MCF 10A (cell line): ENCODE data around the gene GLIS1. TPM values are rescaled to one million over a fixed set of nuclear protein-coding genes. Genes with fewer than 3 reads are reported as not detected.

Experiments
- BruUV-seq: library from RNA; stranded (reverse); fragments of 400-500 nt; replicated peaks from 2 replicates; lab custom pipeline; 2021; lab: Mats Ljungman, UMichigan
- CTCF ChIA-PET: fragments of 300-600 bp; sonication (Branson Sonifier 250); formaldehyde crosslinking; extraction: SDS; loops from one replicate; lab custom pipeline; 2021; ENCODE audit warnings: antibody characterized with exemption, inconsistent platforms; lab: Yijun Ruan, JAX
- POLR2A ChIA-PET: fragments of 300-600, 350-650 bp; sonication (Branson Sonifier 250); formaldehyde crosslinking; extraction: SDS; loops from one replicate; lab custom pipeline; 2020; ENCODE audit warnings: antibody characterized with exemption, inconsistent platforms; lab: Yijun Ruan, JAX
- DNase-seq: peaks from one replicate; pipeline ENCODE4 v3.0.0-alpha.2; 2018; ENCODE audit not compliant: unreplicated experiment
- H3K27ac Mint-ChIP-seq: one replicate; pipeline ENCODE4 v1.8.0; 2022; ENCODE audit warnings: mild to moderate bottlenecking, low read depth, mixed read lengths; ENCODE audit not compliant: unreplicated experiment
- H3K27me3 Mint-ChIP-seq: one replicate; pipeline ENCODE4 v1.8.0; 2022; ENCODE audit warnings: mixed read lengths; ENCODE audit not compliant: insufficient read depth, unreplicated experiment
- H3K36me3 Mint-ChIP-seq: one replicate; pipeline ENCODE4 v1.8.0; 2022; ENCODE audit warnings: mild to moderate bottlenecking, moderate library complexity, mixed read lengths; ENCODE audit not compliant: insufficient read depth, unreplicated experiment
- H3K4me1 Mint-ChIP-seq: one replicate; pipeline ENCODE4 v1.8.0; 2022; ENCODE audit warnings: mixed read lengths; ENCODE audit not compliant: insufficient read depth, unreplicated experiment
- H3K4me3 Mint-ChIP-seq: one replicate; pipeline ENCODE4 v1.8.0; 2022; ENCODE audit warnings: mild to moderate bottlenecking, moderate library complexity, mixed read lengths; ENCODE audit not compliant: unreplicated experiment
- H3K9me3 Mint-ChIP-seq: one replicate; pipeline ENCODE4 v1.8.0; 2022; ENCODE audit warnings: mixed read lengths; ENCODE audit not compliant: unreplicated experiment
- intact Hi-C: fragments of 100-400 bp; cut with micrococcal nuclease; formaldehyde crosslinking; loops from 2 replicates; pipeline ENCODE4 v1.14.1; 2022
- total RNA-seq: library from RNA; stranded (reverse); gene quantifications from 2 replicates; pipeline ENCODE4 v1.2.3, GENCODE V29; 2022
- TF ChIP-seq, protein P1 (sequence below): fragments of 200-600 bp; IDR thresholded peaks from one replicate; pipeline ENCODE4 v1.8.0; 2022; ENCODE audit warnings: antibody characterized with exemption, mild to moderate bottlenecking; ENCODE audit not compliant: unreplicated experiment

The GLIS1 gene
- total RNA-seq, 1 experiment from 2014 or later, result 0.93 TPM

DNA sequence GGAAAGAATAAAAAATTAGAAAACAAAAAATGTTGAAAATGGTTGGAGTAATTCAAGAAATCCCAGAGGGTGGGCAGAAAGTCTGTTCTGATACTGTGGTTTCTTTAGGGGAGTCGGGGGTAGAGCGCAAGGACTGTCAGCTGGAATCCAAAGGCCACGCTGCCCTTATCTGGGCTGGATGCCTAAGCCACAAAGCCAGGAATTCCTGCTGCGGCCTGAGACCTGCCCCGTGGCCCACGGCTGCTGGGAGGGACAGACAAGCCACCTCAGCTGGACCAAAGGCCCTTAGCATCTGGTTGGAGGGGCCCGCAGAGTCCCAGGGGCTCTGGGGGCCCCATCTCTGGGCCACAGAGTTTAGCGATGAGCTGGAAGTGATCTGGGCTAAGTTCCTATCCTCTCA lies 219.5 kb downstream of the GLIS1 start:
- Mint-ChIP-seq H3K27me3 (peaks cover 12% of the 10 kb centered on the region), H3K4me1 (no peaks in the 10 kb centered on the region), H3K36me3 (no peaks in the 10 kb centered on the region), H3K9me3 (no peaks in the 10 kb centered on the region), H3K4me3 (no peak overlapping the region), H3K27ac (no peak overlapping the region)
- no peak for DNase-seq
- CTCF ChIA-PET, result interaction anchor here (0.6 to 0.8 kb wide), 2 partner anchors 31 to 242 kb away, joined by 3 to 4 read pairs; no protein-coding TSS in a partner anchor
- no TSS peak for BruUV-seq
- POLR2A ChIA-PET, result interaction anchor here (0.6 kb wide), 2 partner anchors 68 to 111 kb away, joined by 3 read pairs; no protein-coding TSS in a partner anchor
- TF ChIP-seq, protein P1, sequence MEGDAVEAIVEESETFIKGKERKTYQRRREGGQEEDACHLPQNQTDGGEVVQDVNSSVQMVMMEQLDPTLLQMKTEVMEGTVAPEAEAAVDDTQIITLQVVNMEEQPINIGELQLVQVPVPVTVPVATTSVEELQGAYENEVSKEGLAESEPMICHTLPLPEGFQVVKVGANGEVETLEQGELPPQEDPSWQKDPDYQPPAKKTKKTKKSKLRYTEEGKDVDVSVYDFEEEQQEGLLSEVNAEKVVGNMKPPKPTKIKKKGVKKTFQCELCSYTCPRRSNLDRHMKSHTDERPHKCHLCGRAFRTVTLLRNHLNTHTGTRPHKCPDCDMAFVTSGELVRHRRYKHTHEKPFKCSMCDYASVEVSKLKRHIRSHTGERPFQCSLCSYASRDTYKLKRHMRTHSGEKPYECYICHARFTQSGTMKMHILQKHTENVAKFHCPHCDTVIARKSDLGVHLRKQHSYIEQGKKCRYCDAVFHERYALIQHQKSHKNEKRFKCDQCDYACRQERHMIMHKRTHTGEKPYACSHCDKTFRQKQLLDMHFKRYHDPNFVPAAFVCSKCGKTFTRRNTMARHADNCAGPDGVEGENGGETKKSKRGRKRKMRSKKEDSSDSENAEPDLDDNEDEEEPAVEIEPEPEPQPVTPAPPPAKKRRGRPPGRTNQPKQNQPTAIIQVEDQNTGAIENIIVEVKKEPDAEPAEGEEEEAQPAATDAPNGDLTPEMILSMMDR, result no peak
- intact Hi-C loops, result no loop called here

DNA sequence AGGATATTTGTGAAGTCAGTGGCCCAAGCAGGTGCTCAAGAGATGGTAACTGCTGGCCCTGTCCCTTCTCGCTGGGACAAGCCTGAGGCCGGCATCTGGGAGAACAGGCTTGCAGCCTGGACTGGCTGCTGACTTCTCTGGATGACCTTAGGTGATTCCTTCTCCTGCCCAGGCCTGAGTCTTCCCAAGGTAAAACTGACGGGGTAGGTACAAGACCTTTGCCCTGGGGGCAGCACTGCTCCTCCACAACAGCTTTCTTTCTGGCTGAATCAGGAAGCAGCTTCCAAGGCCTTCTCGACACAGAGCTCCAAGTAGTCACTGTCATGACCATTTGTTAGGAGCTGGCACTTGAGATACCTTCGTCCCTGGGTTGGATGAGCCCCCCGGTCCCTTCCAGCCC lies 220.2 kb downstream of the GLIS1 start:
- H3K4me1 Mint-ChIP-seq, result no peaks in the 10 kb centered on the region
- H3K27me3 Mint-ChIP-seq, result peaks cover 6% of the 10 kb centered on the region
- intact Hi-C loops, result no loop called here
- BruUV-seq, result no TSS peak
- no peak overlapping the region for H3K27ac Mint-ChIP-seq
- H3K4me3 Mint-ChIP-seq, result no peak overlapping the region
- ChIA-PET CTCF (interaction anchor here (0.6 to 0.8 kb wide), 2 partner anchors 31 to 241 kb away, joined by 3 to 4 read pairs; no protein-coding TSS in a partner anchor), POLR2A (no interaction called here)
- no peaks in the 10 kb centered on the region for H3K9me3 Mint-ChIP-seq
- TF ChIP-seq, protein P1, result no peak
- no peak for DNase-seq
- no peaks in the 10 kb centered on the region for H3K36me3 Mint-ChIP-seq

DNA sequence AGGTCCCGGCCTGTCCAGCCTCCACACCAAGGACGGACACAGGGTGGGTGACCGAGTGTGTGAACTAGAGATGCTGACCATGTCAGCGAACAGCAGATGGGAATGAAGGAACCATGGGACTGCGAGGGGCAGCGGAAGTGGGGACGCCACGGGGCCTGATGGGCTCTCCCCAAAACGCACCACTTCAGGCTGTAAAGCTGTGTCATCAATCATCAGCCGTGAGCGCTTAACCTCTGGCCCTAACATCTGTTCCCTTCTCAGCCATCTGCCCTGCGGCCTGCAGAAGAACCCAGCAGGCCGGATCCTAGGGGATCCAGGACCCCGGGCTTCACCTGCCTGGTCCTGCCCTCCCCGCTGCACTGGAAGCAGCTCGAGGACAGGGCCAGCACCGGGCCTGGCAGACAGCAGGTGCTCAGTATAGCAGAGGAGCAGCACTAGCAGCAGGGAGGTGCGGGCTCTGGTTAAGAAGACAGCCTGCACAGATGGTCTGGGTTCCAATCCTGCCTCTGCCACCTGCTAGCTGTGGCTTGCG lies 221.1 kb downstream of the GLIS1 start:
- Mint-ChIP-seq H3K4me3 (no peak overlapping the region), H3K36me3 (no peaks in the 10 kb centered on the region), H3K27ac (no peak overlapping the region), H3K4me1 (no peaks in the 10 kb centered on the region), H3K27me3 (no peaks in the 10 kb centered on the region), H3K9me3 (no peaks in the 10 kb centered on the region)
- TF ChIP-seq, protein P1, result no peak
- intact Hi-C loops, result no loop called here
- POLR2A ChIA-PET, result no interaction called here
- DNase-seq, result no peak
- CTCF ChIA-PET, result interaction anchor here (1.3 kb wide), 1 partner anchor 34 kb away, joined by 5 read pairs; no protein-coding TSS in a partner anchor
- no TSS peak for BruUV-seq

DNA sequence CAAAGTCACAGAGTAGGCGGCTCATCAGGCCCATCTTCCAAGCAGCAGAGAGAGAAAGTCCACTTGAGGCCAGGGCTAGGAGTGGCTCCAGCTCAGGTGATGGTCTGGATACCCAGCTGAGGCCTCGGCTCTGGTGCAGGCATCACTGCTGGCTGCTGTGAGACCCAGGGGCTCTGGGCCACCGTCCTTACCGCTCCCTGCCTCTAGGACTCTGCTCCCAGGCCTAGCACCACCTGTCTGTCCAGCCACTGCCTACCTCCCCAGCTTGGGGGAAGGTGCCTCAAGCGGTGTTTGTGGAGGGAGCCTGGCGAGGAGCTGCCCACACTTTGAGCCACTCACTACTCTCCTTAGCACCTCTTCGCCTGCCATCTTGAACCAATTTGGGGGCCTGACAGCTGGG lies 221.9 kb downstream of the GLIS1 start:
- ChIA-PET POLR2A (no interaction called here), CTCF (interaction anchor here (1.3 kb wide), 1 partner anchor 33 kb away, joined by 5 read pairs; no protein-coding TSS in a partner anchor)
- Mint-ChIP-seq H3K4me1 (peaks cover 1% of the 10 kb centered on the region), H3K27ac (no peak overlapping the region), H3K4me3 (no peak overlapping the region), H3K27me3 (no peaks in the 10 kb centered on the region), H3K36me3 (no peaks in the 10 kb centered on the region), H3K9me3 (no peaks in the 10 kb centered on the region)
- DNase-seq, result no peak
- no TSS peak for BruUV-seq
- intact Hi-C loops, result no loop called here
- TF ChIP-seq, protein P1, result no peak
